Astrocyte (in vitro differentiated cells and primary cell): ENCODE results near the gene MUS81. TPM values are rescaled to one million over a fixed set of nuclear protein-coding genes. Genes with fewer than 3 reads are reported as not detected.
A peak's percentile ranks its signal among the peaks of the same experiment; 100 is the strongest.

Experiments used
- DNase-seq: peaks from one replicate; pipeline ENCODE4 v3.0.0-alpha.2; 2010; ENCODE audit warnings: low read depth
- FAIRE-seq: peaks from 2 replicates; lab custom pipeline; 2011; peaks lifted over from hg19 to GRCh38; lab: Jason Lieb, UNC
- H2AFZ ChIP-seq: 2 replicates; pipeline ENCODE4 v1.6.0; 2012; ENCODE audit warnings: low read depth, low read length, inconsistent platforms
- H3K27ac ChIP-seq: 2 replicates; pipeline ENCODE4 v1.5.1; 2011; ENCODE audit warnings: low read depth, low read length, inconsistent platforms
- H3K27me3 ChIP-seq: 2 replicates; pipeline ENCODE4 v1.6.0; 2011; ENCODE audit warnings: low read length, inconsistent platforms; ENCODE audit not compliant: insufficient read depth
- H3K36me3 ChIP-seq: 2 replicates; pipeline ENCODE4 v1.5.1; 2011; ENCODE audit warnings: low read length, inconsistent platforms; ENCODE audit not compliant: insufficient read depth
- H3K4me1 ChIP-seq: 2 replicates; pipeline ENCODE4 v1.5.1; 2011; ENCODE audit warnings: low read length, inconsistent platforms; ENCODE audit not compliant: insufficient read depth
- H3K4me2 ChIP-seq: 2 replicates; pipeline ENCODE4 v1.6.0; 2012; ENCODE audit warnings: low read length, inconsistent platforms
- H3K4me3 ChIP-seq: 2 replicates; pipeline ENCODE4 v1.5.1; 2011; ENCODE audit warnings: low read depth, mild to moderate bottlenecking, low read length, inconsistent platforms; ENCODE audit not compliant: insufficient read depth
- H3K79me2 ChIP-seq: 2 replicates; pipeline ENCODE4 v1.6.0; 2012; ENCODE audit warnings: mild to moderate bottlenecking, low read length, inconsistent platforms; ENCODE audit not compliant: insufficient read depth
- H3K9ac ChIP-seq: 2 replicates; pipeline ENCODE4 v1.6.0; 2012; ENCODE audit warnings: mild to moderate bottlenecking, low read length, inconsistent platforms
- H3K9me3 ChIP-seq: 2 replicates; pipeline ENCODE4 v1.5.1; 2012; ENCODE audit warnings: low read depth, mild to moderate bottlenecking, low read length, inconsistent platforms; ENCODE audit not compliant: insufficient read depth
- H4K20me1 ChIP-seq: 2 replicates; pipeline ENCODE4 v1.6.0; 2012; ENCODE audit warnings: low read length, inconsistent platforms; ENCODE audit not compliant: insufficient read depth
- H3K27ac Mint-ChIP-seq: one replicate; pipeline ENCODE4 v1.8.0; 2021; ENCODE audit warnings: mild to moderate bottlenecking, mixed read lengths; ENCODE audit not compliant: unreplicated experiment
- H3K27me3 Mint-ChIP-seq: one replicate; pipeline ENCODE4 v1.8.0; 2021; ENCODE audit warnings: low read depth, mixed read lengths; ENCODE audit not compliant: unreplicated experiment
- H3K36me3 Mint-ChIP-seq: one replicate; pipeline ENCODE4 v1.8.0; 2021; ENCODE audit warnings: low read depth, mixed read lengths; ENCODE audit not compliant: unreplicated experiment
- H3K4me1 Mint-ChIP-seq: one replicate; pipeline ENCODE4 v1.8.0; 2021; ENCODE audit warnings: low read depth, mixed read lengths; ENCODE audit not compliant: unreplicated experiment
- H3K4me3 Mint-ChIP-seq: one replicate; pipeline ENCODE4 v1.8.0; 2021; ENCODE audit warnings: mild to moderate bottlenecking, moderate library complexity, mixed read lengths; ENCODE audit not compliant: unreplicated experiment
- H3K9me3 Mint-ChIP-seq: one replicate; pipeline ENCODE4 v1.8.0; 2021; ENCODE audit warnings: mild to moderate bottlenecking, mixed read lengths; ENCODE audit not compliant: unreplicated experiment
- CTCF ChIP-seq: IDR thresholded peaks from 2 replicates; pipeline ENCODE4 v1.5.1; 2011; ENCODE audit warnings: low read depth, mild to moderate bottlenecking, inconsistent platforms, low read length, moderate library complexity; ENCODE audit not compliant: insufficient read depth
- EZH2 ChIP-seq: IDR thresholded peaks from 2 replicates; pipeline ENCODE4 v1.6.1; 2012; ENCODE audit warnings: mild to moderate bottlenecking, low read length, inconsistent platforms; ENCODE audit not compliant: insufficient read depth
- total RNA-seq: library from RNA; stranded (reverse); gene quantifications from 2 replicates; pipeline ENCODE4 v1.2.1, GENCODE V29; 2021

MUS81 gene
- total RNA-seq, 1 donor from 2014 or later = 59.9 TPM

GRCh38 chr11:65903715-65904114 is 43.5 kb downstream of the MUS81 start:
- Histone ChIP-seq H3K9ac (peak overlapping the region; percentile 57), H3K4me1 (peaks cover 30% of the 10 kb centered on the region), H3K36me3 (no peaks in the 10 kb centered on the region), H3K27ac (peak overlapping the region; percentile 82), H3K9me3 (no peaks in the 10 kb centered on the region), H2AFZ (no peak overlapping the region), H3K79me2 (peaks cover 23% of the 10 kb centered on the region), H3K4me2 (peak overlapping the region; percentile 74), H3K27me3 (no peaks in the 10 kb centered on the region), H3K4me3 (no peak overlapping the region), H4K20me1 (peaks cover 9% of the 10 kb centered on the region)
- Mint-ChIP-seq H3K27me3 (no peaks in the 10 kb centered on the region), H3K4me3 (peak overlapping the region; percentile 4), H3K36me3 (no peaks in the 10 kb centered on the region), H3K4me1 (peaks cover 31% of the 10 kb centered on the region), H3K27ac (peak overlapping the region; percentile 86), H3K9me3 (no peaks in the 10 kb centered on the region)
- no peak for DNase-seq
- TF ChIP-seq CTCF = no peak
- no peak for TF ChIP-seq EZH2
- no peak for FAIRE-seq

GRCh38 chr11:65906602-65907001 is 46.4 kb downstream of the MUS81 start:
- Histone ChIP-seq H3K27ac (no peak overlapping the region), H3K36me3 (no peaks in the 10 kb centered on the region), H2AFZ (no peak overlapping the region), H3K27me3 (no peaks in the 10 kb centered on the region), H4K20me1 (no peaks in the 10 kb centered on the region), H3K4me2 (no peak overlapping the region), H3K4me3 (no peak overlapping the region), H3K9me3 (no peaks in the 10 kb centered on the region), H3K79me2 (peaks cover 4% of the 10 kb centered on the region), H3K4me1 (peaks cover 36% of the 10 kb centered on the region), H3K9ac (no peak overlapping the region)
- TF ChIP-seq CTCF (no peak), EZH2 (no peak)
- H3K27ac Mint-ChIP-seq = no peak overlapping the region
- no peaks in the 10 kb centered on the region for H3K9me3 Mint-ChIP-seq
- peaks cover 2% of the 10 kb centered on the region for H3K27me3 Mint-ChIP-seq
- H3K36me3 Mint-ChIP-seq = no peaks in the 10 kb centered on the region
- peak; percentile 34 for DNase-seq
- FAIRE-seq = no peak
- H3K4me1 Mint-ChIP-seq = peaks cover 30% of the 10 kb centered on the region
- peak overlapping the region; percentile 16 for H3K4me3 Mint-ChIP-seq

- TF ChIP-seq EZH2 (no peak), CTCF (no peak)
- Histone ChIP-seq H3K4me3 (no peak overlapping the region), H4K20me1 (no peaks in the 10 kb centered on the region), H3K4me2 (no peak overlapping the region), H3K9ac (no peak overlapping the region), H3K27ac (no peak overlapping the region), H3K4me1 (peaks cover 38% of the 10 kb centered on the region), H3K36me3 (no peaks in the 10 kb centered on the region), H3K27me3 (no peaks in the 10 kb centered on the region), H3K9me3 (no peaks in the 10 kb centered on the region), H2AFZ (no peak overlapping the region), H3K79me2 (no peaks in the 10 kb centered on the region)
- peaks cover 2% of the 10 kb centered on the region for H3K27me3 Mint-ChIP-seq
- H3K4me1 Mint-ChIP-seq = peaks cover 21% of the 10 kb centered on the region
- H3K36me3 Mint-ChIP-seq = no peaks in the 10 kb centered on the region
- DNase-seq = no peak
- no peak overlapping the region for H3K27ac Mint-ChIP-seq
- no peak for FAIRE-seq
- no peak overlapping the region for H3K4me3 Mint-ChIP-seq
- H3K9me3 Mint-ChIP-seq = no peaks in the 10 kb centered on the region
Observed at GRCh38 chr11:65907878-65908277, 47.6 kb downstream of the MUS81 start.
